NCI-H2196 treated with DMSO at 0.1 percent for 48 hours (cell line): ENCODE results near the gene BHLHA15.

ENCODE experiments used
- DNase-seq: peaks from one replicate; lab custom pipeline; 2025; ENCODE audit not compliant: unreplicated experiment; lab: John Stamatoyannopoulos, UW

BHLHA15 gene

DNA sequence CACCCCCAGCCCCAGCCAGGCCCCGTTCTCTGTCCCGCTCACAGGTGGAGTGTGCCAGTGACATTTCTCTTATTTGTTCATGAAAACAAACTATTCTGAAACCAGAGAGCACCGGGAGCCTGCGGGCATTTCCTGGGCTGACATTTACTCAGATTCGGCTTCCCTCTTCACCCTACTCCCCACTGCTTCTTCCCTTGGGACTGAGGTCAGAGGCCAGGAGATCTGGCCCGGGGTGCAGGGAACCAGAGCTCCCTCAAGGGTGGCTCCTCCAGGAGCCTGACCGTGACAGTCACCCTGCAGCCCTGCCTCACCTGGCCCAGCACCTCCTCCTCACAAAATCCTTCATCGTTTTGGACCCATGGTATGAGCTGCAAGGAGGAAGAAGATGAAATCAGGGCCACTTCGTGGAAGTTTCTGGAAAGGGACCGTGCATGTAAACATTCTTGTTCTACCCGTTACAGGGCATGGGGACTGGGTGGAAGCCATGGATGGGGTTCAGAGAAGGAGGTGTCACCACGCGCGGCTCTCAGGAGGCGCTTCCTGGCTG lies 12.2 kb downstream of the BHLHA15 start:
- DNase-seq: no peak

- no peak for DNase-seq
Measured at GRCh38 chr7:98223898-98224700, 12.9 kb downstream of the BHLHA15 start.

DNA sequence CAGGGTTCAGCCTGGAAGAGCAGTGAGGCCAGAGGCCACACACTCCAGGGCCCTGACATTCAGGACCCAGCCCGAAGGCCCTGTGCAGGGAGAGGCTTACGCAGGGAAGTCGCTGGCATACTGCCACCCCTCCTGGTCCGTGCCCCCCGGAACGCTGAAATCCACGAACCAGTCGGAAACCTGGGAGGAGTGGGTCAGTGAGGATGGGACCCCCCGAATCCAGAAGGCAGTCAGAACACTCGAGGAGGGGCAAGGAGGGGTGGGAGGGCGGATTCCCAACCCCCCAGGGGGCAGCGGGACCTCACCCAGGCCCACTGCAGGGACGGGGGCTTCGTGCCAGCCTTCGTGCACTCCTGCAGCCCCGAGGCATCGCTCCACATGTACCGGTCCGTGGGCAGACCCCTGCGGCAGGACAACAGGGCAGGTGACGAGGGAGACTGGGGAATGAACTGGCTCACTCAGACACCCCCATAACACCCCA lies 13.5 kb downstream of the BHLHA15 start:
- DNase-seq: no peak

DNA sequence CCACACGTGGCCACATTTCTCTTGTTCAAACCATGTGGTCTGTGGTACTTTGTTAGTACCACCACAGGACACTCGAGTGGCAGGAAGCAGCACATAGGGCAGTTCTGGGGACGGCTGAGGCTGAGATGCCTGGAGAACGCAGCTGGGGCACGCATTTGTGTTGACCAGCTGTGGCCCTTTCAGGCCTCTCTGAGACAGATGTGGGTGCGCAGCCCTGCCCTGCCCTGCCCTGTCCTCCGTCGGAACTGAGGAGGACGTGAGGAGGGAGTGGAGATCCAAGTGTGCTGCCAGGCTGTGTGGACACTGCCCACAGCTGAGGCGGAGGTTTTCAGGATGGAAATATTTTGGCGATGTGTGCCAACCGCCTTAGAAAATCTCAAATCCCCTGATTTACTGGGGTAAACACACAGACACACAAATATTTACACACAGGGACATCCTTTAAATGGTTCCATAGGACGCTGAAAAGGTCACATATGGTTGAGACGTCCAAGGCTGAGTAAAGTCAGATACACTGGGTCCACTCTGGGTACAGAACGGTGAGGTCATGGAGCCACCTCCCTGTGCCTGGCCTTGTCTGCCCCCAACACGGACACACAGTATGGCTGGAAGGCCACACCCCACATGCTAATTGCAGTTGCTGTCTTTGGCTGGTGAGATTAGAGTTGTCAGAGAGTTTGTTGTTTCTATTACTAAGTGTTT lies 14.8 kb downstream of the BHLHA15 start:
- DNase-seq: no peak

GRCh38 chr7:98227939-98228338 lies 16.7 kb downstream of the BHLHA15 start:
- DNase-seq: no peak

- DNase-seq: no peak
Measured at GRCh38 chr7:98228801-98229200, 17.6 kb downstream of the BHLHA15 start.

- no peak for DNase-seq
Measured at GRCh38 chr7:98229441-98229840, 18.2 kb downstream of the BHLHA15 start.

DNA sequence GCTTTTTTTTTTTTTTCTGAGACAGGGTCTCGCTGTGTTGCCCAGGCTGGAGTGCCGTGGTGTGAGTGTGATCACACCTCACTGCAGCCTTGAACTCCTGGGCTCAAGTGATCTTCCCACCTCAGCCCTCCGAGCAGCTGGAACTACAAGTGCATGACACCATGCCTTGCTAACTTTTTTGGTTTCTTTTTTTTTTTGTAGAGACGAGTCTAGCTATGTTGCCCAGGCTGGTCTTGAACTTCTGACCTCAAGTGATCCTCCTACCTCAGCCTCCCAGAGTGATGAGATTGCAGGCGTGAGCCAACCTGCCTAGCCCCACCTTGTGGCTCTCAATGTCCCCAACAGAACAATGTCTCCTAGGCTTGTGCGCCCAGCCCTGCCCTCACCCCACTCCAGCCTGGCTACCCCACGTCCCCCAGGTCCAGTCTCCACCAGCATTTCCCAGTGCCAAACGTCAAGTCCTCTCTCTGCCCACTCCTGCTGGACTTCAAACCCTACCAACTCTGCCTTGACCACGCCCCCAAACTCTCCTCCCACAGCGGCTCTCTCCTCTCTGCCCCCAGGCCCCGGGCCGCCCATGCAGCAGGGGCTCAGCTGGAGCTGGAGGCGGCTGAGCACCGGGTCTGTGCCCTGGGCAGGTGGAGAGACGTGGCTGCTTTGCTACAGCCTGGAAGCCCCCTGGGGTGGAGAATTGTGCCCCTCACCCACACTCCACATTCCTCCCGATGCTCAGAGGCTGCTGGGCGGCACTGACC lies 18.9 kb downstream of the BHLHA15 start:
- no peak for DNase-seq

DNA sequence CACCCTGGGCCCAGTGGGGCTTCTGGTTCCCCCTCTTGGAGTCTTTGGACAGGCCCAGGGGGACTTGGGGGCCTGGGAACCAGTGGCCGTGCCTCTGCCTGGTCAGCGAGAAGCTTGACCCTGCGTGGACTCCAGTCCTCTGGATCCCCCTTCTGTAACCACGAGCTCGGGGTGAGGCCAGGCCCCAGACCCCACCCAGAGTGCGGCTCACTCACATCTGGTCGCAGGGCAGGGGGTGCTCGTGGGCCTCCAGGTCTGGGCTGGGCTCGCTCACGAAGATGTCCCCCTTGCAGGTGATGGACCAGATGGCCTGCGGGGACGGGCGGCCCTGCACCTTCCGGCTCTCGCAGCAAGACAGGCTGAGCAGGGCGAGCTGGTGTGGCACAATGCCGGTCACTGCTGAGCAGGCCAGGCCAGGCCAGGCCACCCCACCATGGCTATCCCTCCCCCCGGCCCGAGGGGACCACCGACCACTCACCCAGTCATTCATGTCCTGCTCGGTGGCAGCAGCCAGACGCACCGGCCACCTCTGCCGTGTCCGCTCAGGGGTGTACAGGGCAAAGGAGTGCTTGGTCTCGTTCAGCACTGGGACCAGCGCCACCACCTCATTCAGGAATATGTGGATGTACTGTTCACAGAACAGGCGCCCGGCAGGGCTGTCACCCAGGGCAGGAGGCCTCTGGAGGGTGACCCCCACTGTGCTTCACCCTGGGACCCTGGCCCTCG lies 19.7 kb downstream of the BHLHA15 start:
- DNase-seq: no peak

GRCh38 chr7:98231493-98232262 lies 20.4 kb downstream of the BHLHA15 start:
- DNase-seq: no peak

DNA sequence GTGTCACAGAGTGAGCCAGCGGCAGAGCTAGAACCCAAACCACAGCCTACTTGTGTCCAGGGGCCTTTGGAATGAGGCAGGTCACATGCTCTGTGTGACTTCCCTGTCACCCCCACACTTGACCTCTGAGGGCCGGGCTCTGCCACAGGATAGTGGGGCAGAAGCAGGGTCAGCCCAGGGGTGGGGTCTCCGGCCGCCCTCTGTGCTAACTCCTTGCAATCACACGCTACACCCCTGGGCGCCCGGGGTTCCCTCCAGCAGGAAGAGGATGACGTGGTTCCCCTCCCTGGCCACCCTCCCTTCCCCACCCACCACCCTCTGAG lies 21.0 kb downstream of the BHLHA15 start:
- no peak for DNase-seq

DNA sequence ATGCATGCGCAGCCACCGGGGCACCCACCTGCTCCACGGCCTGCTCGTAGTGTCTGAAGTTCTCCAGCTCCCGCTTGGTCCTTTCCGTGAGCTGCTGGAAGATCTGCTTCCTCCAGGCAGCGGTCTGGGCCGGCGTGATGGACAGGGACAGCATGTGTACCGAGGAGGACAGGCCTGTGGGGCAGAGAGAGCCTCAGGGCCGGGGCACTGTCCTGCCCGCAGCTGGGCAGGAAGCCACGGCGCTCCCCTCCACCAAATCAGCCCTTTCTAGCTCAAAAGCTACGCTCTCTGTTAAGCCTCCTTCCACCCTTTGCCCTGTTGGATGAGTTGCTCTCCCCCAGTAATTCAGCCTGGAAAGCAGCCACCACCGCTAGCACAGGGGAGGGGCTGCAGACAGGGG lies 21.6 kb downstream of the BHLHA15 start:
- DNase-seq: no peak

DNA sequence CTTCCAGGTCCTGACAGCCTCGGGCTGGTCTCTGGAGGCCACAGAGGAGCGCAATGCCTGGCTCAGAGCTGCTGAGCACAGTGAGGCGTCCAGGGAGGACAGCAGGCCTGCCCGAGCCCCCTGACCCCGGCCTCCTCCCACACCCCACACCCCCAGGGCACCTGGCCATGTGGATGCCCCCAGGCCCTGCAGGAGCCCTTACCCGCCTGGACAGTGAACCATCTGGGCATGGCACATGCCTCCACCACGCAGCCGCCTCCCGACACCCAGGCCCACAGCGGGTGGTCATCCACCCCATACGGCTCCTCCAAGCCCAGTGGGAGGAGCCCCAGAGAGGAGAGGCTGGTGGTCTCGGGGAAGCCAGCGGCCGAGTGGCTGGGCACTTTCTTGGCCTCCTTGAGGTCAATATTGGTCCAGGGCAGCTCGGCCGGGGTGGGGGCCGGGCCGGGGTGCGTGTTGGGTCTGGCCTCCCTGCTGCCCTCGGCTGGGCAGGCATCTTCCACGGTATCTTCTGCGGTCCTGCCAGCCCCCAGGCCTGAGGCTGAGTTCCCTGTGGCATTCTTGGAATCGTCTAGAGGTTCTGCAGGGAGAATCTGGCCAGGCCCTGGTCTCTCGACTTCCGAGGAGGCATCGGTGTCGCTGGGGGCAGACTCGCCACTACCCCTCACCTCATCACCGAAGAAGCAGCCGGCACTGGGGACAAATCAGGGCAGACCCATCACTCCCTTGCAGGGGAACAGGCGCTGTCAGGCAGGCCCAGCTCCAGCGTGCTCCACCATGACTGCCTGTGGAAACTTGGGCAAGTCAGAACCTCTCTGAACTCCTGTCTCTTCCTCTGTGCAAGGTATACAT lies 22.2 kb downstream of the BHLHA15 start:
- no peak for DNase-seq

DNA sequence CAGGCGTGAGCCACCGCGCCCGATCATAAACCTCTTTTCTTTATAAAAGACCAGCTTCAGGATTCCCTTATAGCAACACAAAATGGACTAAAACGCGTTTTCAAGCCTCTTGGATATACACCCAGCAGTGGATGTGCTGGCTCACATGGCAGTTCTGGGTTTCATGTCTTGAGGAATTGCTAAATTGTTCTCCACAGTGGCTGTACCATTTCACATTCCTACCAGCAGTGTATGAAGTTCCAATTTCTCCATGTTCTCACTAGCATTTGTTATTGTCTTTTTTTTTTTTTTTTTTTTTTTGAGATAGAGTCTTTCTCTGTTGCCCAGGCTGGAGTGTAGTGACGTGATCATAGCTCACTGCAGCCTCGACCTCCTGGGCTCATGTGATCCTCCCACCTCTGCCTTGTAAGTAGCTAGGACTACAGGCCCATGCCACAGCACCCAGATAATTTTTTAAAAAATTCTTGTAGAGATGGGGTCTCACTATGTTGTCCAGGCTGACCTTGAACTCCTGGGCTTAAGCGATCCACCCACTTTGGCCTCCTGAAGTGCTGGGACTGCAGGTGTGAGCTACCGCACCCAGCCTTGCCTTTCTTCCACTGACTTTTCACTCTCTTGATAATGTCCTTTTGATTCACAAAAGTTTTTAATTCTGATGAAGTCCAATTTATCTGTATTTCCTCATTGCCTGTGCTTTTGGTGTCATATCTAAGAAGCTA lies 23.3 kb downstream of the BHLHA15 start:
- no peak for DNase-seq

DNA sequence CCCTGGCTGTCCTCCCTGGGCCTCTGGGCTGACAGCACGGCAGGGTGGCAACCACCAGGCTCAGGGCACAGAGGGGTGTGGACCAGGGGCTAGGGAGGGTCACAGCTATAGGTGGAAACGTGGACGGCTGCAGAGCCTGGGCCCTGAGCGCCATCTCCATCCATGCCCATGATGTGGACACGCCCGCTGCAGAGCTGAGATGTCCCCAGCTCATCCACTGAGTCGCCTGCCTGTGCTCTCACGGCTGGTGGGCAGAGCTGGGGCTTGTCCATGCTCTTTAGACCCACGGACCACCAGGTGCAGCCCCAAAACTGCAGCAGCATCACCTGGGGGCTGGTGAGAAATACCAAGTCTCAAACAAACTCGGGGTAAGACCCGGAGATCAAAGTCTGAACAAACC lies 24.7 kb downstream of the BHLHA15 start:
- no peak for DNase-seq

GRCh38 chr7:98236355-98237185 lies 25.3 kb downstream of the BHLHA15 start:
- no peak for DNase-seq

GRCh38 chr7:98238076-98238475 lies 26.8 kb downstream of the BHLHA15 start:
- no peak for DNase-seq

DNA sequence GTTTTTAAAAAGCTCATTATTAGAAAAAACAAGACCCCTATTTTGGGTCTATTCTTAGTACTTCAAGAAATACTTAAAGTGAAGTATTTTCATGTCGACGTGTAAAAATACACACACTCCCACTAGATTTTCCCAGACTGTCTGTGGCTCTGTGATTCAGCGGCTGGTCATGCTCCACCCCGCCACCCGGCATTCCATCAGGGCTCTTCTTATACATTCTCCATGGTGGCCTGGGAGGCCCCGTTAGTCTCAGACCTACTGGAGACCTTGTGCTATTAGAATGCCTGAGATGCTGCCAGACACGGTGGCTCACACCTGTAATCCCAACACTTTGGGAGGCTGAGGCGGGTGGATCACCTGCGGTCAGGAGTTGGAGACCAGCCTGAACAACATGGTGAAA lies 27.7 kb downstream of the BHLHA15 start:
- DNase-seq: no peak
